Measurements from ENCODE around the gene MRC2.

Gene MRC2

GRCh38 chr17:62738281-62738680, 110.8 kb downstream of the MRC2 start:
- TF ChIP-seq CTCF (IDR thresholded peaks at IDR 0.05), result no peak

GRCh38 chr17:62739645-62740388, 112.3 kb downstream of the MRC2 start:
- no peak for TF ChIP-seq CTCF (IDR thresholded peaks at IDR 0.05)

GRCh38 chr17:62741290-62741689, 113.8 kb downstream of the MRC2 start:
- no peak for TF ChIP-seq CTCF (IDR thresholded peaks at IDR 0.05)

Measured in LNCAP (cell line).